ENCODE results near the gene MTR.
"Not testable (repeated sequence)": the region's sequence is repeated elsewhere in the genome, so short reads cannot be mapped to it uniquely, and the experiment has no call there.

MTR gene

DNA sequence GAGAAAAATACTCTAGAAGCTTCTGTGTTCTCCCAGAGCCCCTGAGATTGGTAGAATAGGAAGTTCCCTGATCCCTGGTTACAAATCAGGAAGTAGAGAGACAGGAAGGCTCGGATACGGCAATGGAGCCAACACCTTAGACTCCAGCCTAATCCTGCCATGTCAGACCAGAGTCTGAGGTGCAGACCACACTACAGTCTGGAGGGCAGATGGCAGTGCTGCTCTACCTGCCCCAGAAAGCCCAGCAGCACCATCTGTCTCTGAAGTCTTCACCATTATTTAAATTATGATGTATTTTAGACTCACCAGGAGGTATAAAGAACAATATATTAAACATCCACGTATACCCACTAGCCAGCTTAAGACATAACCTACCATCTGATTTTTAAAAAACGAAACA is 93.0 kb downstream of the MTR start:
- Histone ChIP-seq H3K27ac (ENCODE audit: low read length) (no peak overlapping the region), H3K4me3 (ENCODE audit: low read depth in 1 of 2, low read length in 2 of 2) (no peak overlapping the region), H3K27me3 (ENCODE audit: low read depth, low read length) (no peaks in the 10 kb centered on the region), H3K36me3 (ENCODE audit: control insufficient read depth in 1 of 2, insufficient read depth in 2 of 2, low read length in 2 of 2) (peaks cover 24 to 37% of the 10 kb centered on the region in 2 donors), H3K9me3 (ENCODE audit: control insufficient read depth in 1 of 2, low read length in 2 of 2) (no peaks in the 10 kb centered on the region), H3K4me1 (ENCODE audit: control insufficient read depth in 1 of 2, insufficient read depth in 2 of 2, low read length in 2 of 2) (peaks cover 0 to 33% of the 10 kb centered on the region in 2 donors)

DNA sequence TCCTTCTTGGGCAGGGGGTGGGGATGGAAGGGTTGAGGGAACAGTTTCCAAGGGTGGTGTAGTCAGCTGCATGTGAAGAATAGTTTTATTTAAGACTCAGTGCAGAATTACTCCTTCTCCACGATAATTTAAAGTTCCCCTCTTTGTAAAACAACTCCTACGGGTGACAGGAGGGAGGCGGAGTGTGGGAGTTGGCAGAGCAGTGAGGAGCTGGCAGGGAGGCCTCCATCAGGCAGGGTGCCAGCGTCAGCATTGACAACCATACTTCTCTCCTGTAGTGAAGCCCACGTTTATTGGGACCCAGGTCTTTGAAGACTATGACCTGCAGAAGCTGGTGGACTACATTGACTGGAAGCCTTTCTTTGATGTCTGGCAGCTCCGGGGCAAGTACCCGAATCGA is 93.8 kb downstream of the MTR start:
- Histone ChIP-seq H3K27ac (ENCODE audit: low read length) (no peak overlapping the region), H3K4me3 (ENCODE audit: low read depth in 1 of 2, low read length in 2 of 2) (no peak overlapping the region), H3K36me3 (ENCODE audit: control insufficient read depth in 1 of 2, insufficient read depth in 2 of 2, low read length in 2 of 2) (peaks cover 24 to 33% of the 10 kb centered on the region in 2 donors), H3K27me3 (ENCODE audit: low read depth, low read length) (no peaks in the 10 kb centered on the region), H3K4me1 (ENCODE audit: control insufficient read depth in 1 of 2, insufficient read depth in 2 of 2, low read length in 2 of 2) (peaks cover 0 to 37% of the 10 kb centered on the region in 2 donors), H3K9me3 (ENCODE audit: control insufficient read depth in 1 of 2, low read length in 2 of 2) (no peaks in the 10 kb centered on the region)

DNA sequence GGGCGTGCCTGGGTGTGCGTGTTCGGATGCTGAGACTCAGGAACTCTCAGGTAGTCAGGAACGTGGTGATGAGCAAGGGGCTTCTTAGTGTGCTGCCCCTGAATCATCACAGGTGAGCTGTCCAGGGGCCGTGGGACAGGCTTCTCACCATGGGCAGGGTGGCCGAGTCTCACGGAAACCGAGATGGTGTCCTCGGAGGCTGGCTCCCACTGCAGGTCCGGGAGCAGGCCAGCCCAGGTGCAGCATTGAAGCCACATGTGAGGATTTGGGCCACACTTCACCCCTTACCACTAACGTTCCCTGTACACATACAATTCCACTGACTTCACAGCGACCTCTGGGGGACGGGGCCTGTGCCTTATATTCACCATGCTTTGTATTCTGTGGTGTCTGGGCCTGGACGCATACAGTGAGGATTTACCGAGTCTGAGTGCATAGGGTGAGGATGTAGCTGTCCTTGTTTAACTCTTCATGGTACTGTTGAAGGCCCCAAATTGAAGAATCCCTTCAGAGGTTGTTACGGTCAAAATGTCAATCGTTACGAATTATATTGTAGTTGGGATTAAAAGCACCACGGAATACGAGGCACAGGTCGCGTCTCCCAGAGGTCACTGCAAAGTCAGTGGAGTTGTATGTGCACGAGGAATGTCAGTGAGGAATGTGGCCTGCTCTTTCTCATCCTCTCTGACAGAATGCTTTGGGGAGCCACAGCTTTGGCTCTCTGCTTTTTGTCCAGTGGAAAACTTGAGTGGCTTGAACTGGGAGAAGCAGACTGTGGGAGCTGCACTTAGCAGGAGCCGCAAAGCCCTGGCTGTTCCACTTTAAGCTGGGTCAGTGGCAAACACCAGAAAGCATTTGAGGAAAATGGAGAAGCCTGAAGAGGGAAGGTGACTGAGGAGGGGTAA is 95.3 kb downstream of the MTR start:
- H3K27ac ChIP-seq (ENCODE audit: low read length), result peak overlapping the region; percentile 28
- H3K4me3 ChIP-seq (ENCODE audit: low read depth in 1 of 2, low read length in 2 of 2), result no peak overlapping the region
- H3K4me1 ChIP-seq (ENCODE audit: control insufficient read depth in 1 of 2, insufficient read depth in 2 of 2, low read length in 2 of 2), result peaks cover 0 to 43% of the 10 kb centered on the region in 2 donors
- H3K36me3 ChIP-seq (ENCODE audit: control insufficient read depth in 1 of 2, insufficient read depth in 2 of 2, low read length in 2 of 2), result peaks cover 34 to 45% of the 10 kb centered on the region in 2 donors
- no peaks in the 10 kb centered on the region for H3K9me3 ChIP-seq (ENCODE audit: control insufficient read depth in 1 of 2, low read length in 2 of 2)
- no peaks in the 10 kb centered on the region for H3K27me3 ChIP-seq (ENCODE audit: low read depth, low read length)

DNA sequence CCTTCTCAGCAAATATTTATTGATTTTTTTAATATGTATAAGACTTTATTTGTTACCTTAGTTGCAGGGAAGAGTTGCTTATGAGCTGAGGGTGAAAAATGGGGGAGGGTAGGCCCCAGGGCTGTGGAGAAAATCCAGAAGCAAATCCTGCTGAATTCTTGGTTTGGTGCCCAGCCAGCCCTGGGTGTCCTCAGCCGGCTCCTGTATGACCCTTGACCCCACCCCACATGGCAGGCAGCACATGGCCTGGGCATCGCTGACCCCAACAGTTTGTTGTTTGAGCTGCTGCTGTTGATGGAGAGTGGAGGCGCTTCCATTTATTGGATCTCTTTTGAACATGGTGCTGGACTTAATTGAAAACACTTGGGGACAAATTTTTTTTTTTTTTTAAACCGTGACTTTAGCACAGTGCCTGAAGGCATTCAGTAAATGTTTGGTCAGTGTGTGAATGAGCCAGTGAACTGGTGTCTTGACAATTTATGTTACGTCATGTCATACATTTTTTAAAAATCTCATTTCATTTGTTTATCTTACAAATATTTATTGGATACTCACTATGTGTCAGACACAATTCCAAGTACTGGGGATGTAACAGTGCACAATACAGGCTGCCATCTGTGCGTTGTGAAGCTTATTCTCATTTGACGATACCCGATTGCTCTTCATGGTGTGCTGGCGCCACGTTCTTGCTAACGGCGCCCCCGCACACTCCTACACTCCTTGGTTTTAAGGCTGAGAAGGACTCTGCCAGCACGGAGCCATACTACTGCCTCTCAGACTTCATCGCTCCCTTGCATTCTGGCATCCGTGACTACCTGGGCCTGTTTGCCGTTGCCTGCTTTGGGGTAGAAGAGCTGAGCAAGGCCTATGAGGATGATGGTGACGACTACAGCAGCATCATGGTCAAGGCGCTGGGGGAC is 98.8 kb downstream of the MTR start:
- Histone ChIP-seq H3K36me3 (ENCODE audit: control insufficient read depth in 1 of 2, insufficient read depth in 2 of 2, low read length in 2 of 2) (peaks cover 45 to 53% of the 10 kb centered on the region in 2 donors), H3K9me3 (ENCODE audit: control insufficient read depth in 1 of 2, low read length in 2 of 2) (no peaks in the 10 kb centered on the region), H3K27me3 (ENCODE audit: low read depth, low read length) (no peaks in the 10 kb centered on the region), H3K4me1 (ENCODE audit: control insufficient read depth in 1 of 2, insufficient read depth in 2 of 2, low read length in 2 of 2) (peaks cover 0 to 34% of the 10 kb centered on the region in 2 donors), H3K27ac (ENCODE audit: low read length) (no peak overlapping the region), H3K4me3 (ENCODE audit: low read depth in 1 of 2, low read length in 2 of 2) (no peak overlapping the region)

DNA sequence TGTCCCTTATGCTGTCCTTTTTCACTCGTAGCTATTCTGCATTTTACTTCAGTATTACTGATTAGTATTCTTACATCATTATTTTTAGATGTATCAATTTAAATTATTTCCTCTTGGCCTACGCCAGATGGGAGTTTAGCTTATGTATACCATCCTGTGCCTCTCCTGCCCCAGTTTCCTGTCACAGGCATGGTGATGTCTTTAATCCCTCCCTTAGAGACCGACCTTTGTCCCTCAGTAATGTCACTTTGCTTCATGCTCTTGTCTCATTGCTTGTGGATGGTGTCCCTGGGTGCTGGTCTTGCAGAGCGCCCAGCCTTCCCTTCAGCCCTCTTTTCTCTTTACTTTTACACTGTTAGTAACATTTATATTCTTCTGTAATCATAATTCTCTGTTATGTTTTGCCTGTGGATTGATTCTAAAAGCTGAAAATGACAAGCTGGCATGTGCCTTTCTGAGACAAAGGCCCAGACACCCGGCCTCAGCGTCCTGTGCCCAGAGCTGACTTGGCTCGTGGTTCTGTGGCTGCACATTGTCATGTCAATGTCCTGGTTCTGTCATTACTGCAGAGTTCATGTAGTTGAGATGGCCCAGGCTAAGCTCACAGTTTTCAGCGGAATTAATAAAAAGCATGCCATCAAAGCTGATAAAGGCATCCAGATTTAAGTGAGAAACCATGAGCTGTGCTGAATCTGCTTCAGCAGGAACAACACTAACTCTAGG is 100.7 kb downstream of the MTR start:
- Histone ChIP-seq H3K27me3 (ENCODE audit: low read depth, low read length) (no peaks in the 10 kb centered on the region), H3K4me3 (ENCODE audit: low read depth in 1 of 2, low read length in 2 of 2) (no peak overlapping the region), H3K27ac (ENCODE audit: low read length) (no peak overlapping the region), H3K4me1 (ENCODE audit: control insufficient read depth in 1 of 2, insufficient read depth in 2 of 2, low read length in 2 of 2) (peaks cover 0 to 25% of the 10 kb centered on the region in 2 donors), H3K36me3 (ENCODE audit: control insufficient read depth in 1 of 2, insufficient read depth in 2 of 2, low read length in 2 of 2) (peaks cover 54 to 57% of the 10 kb centered on the region in 2 donors), H3K9me3 (ENCODE audit: control insufficient read depth in 1 of 2, low read length in 2 of 2) (no peaks in the 10 kb centered on the region)

DNA sequence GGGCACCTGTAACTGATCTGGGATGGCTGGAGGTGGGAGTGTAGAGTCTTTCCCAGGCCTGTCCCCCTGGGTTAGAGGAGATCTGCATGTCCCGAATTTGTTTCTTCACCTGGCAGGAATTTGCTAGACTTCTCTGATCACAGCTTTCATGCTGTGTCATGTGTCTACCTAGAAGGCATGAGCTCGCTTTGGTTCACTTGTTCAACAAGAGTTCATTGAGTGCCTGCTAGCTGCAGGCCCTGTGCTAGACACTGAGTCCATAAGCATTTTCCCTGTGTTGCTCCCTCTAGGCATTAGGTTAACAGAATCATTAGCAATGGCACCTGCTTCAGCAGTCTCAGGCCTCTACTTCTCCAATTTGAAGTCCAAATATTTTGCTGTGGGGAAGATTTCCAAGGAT is 101.6 kb downstream of the MTR start:
- H3K27me3 ChIP-seq (ENCODE audit: low read depth, low read length), result no peaks in the 10 kb centered on the region
- H3K4me1 ChIP-seq (ENCODE audit: control insufficient read depth in 1 of 2, insufficient read depth in 2 of 2, low read length in 2 of 2), result peaks cover 0 to 16% of the 10 kb centered on the region in 2 donors
- H3K36me3 ChIP-seq (ENCODE audit: control insufficient read depth in 1 of 2, insufficient read depth in 2 of 2, low read length in 2 of 2), result peaks cover 48 to 58% of the 10 kb centered on the region in 2 donors
- no peaks in the 10 kb centered on the region for H3K9me3 ChIP-seq (ENCODE audit: control insufficient read depth in 1 of 2, low read length in 2 of 2)
- H3K27ac ChIP-seq (ENCODE audit: low read length), result no peak overlapping the region
- no peak overlapping the region for H3K4me3 ChIP-seq (ENCODE audit: low read depth in 1 of 2, low read length in 2 of 2)

DNA sequence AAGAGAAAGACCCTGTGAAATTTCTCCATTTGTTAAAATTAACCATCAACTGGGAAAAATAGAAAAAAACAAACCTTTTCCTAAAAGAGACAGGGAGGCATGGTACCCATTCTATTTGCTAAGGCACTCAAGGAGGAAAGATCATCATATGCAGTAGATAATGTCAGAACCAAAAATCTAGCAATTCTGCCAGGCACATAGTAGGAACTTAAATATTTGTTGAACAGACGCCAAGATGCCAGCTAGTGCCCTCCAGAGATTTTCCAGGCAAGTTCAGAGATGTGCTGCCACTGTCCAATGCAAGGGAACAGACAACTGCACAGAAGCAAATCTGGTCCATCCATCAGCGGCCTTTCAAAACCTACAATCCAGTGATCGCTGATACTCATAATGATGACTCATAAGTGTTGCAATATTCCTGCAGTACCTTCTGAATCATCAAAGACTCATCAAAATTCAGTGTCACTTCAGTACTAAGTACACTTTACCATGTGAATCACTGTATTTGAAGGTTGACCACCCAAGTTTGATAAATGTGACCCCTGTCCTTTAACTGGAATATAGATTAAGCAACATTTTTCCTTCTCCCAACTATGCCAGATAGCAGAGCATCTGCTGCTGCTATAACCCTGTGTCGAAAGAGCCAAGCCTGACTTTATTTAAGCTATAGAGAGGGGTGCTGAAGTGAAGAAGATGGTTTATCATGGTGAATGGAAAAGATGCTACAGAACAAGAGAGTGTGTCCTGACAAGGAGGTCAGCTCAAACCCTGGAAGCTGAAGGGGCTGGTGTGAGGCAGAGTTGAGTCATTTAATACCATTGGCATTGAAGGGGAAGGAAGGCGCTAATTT is 110.0 kb downstream of the MTR start:
- Histone ChIP-seq H3K9me3 (ENCODE audit: control insufficient read depth in 1 of 2, low read length in 2 of 2) (no peaks in the 10 kb centered on the region), H3K4me1 (ENCODE audit: control insufficient read depth in 1 of 2, insufficient read depth in 2 of 2, low read length in 2 of 2) (peaks cover 0 to 9% of the 10 kb centered on the region in 2 donors), H3K4me3 (ENCODE audit: low read depth in 1 of 2, low read length in 2 of 2) (no peak overlapping the region), H3K27ac (ENCODE audit: low read length) (no peak overlapping the region), H3K27me3 (ENCODE audit: low read depth, low read length) (no peaks in the 10 kb centered on the region), H3K36me3 (ENCODE audit: control insufficient read depth in 1 of 2, insufficient read depth in 2 of 2, low read length in 2 of 2) (peaks cover 0 to 16% of the 10 kb centered on the region in 2 donors)

DNA sequence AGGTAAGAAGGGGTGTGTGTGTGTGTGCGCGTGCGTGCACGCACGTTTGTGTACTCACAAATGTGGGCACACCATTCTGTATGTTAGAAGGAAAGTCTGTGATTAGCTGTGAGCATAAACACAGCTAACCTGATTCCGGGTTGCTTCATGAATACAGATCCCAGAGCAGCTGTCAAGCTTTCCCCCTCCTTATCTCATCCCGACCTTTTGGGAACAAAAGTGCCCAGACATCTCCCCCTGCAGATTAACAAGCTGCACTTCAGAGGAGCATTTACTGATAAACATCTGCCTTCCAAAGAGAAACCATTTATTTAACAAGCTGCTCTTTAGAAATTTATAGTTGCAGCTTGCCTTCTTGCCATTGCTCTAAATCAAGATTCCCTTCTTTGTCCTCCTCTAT is 112.1 kb downstream of the MTR start:
- H3K4me1 ChIP-seq (ENCODE audit: control insufficient read depth in 1 of 2, insufficient read depth in 2 of 2, low read length in 2 of 2), result peaks cover 0 to 9% of the 10 kb centered on the region in 2 donors
- no peak overlapping the region for H3K4me3 ChIP-seq (ENCODE audit: low read depth in 1 of 2, low read length in 2 of 2)
- H3K36me3 ChIP-seq (ENCODE audit: control insufficient read depth in 1 of 2, insufficient read depth in 2 of 2, low read length in 2 of 2), result no peaks in the 10 kb centered on the region
- H3K27ac ChIP-seq (ENCODE audit: low read length), result no peak overlapping the region
- no peaks in the 10 kb centered on the region for H3K9me3 ChIP-seq (ENCODE audit: control insufficient read depth in 1 of 2, low read length in 2 of 2)
- no peaks in the 10 kb centered on the region for H3K27me3 ChIP-seq (ENCODE audit: low read depth, low read length)

DNA sequence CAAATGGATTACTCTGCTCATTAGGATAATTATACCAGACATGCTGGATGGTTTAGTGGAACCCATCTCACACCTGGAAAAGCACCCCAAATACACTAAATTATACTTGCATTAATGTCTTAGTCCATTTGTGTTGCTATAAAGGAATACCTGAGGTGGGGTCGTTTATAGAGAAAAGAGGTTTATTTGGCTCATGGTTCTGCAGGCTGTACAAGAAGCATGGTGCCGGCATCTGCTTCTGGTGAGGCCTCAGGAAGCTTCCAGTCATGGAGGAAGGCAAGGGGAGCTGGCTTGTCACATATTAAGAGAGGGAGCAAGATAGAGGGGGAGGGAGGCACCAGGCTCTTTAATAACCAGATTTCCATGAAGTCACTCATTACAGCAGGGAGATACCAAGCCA is 113.6 kb downstream of the MTR start:
- no peaks in the 10 kb centered on the region for H3K36me3 ChIP-seq (ENCODE audit: control insufficient read depth in 1 of 2, insufficient read depth in 2 of 2, low read length in 2 of 2)
- no peaks in the 10 kb centered on the region for H3K9me3 ChIP-seq (ENCODE audit: control insufficient read depth in 1 of 2, low read length in 2 of 2)
- H3K27me3 ChIP-seq (ENCODE audit: low read depth, low read length), result no peaks in the 10 kb centered on the region
- no peak overlapping the region for H3K27ac ChIP-seq (ENCODE audit: low read length)
- peaks cover 0 to 9% of the 10 kb centered on the region in 2 donors for H3K4me1 ChIP-seq (ENCODE audit: control insufficient read depth in 1 of 2, insufficient read depth in 2 of 2, low read length in 2 of 2)
- no peak overlapping the region for H3K4me3 ChIP-seq (ENCODE audit: low read depth in 1 of 2, low read length in 2 of 2)

DNA sequence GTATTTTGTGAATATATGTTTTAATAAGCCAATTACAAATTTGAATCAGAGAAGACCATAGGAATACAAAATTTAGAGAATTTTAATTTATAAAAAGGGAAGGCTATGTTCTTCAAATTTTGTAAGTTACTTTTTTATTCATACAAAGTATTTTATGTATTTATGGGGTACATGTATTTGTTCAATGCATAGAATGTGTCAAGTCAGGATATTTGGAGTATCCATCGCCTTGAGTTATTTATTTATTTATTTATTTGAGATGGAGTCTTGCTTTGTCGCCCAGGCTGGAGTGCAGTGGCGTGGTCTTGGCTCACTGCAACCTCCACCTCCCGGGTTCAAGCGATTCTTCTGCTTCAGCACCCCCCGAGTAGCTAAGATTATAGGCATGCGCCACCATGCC is 116.0 kb downstream of the MTR start:
- not testable (repeated sequence) for H3K27me3 ChIP-seq (ENCODE audit: low read depth, low read length); H3K9me3 ChIP-seq (ENCODE audit: control insufficient read depth in 1 of 2, low read length in 2 of 2); H3K36me3 ChIP-seq (ENCODE audit: control insufficient read depth in 1 of 2, insufficient read depth in 2 of 2, low read length in 2 of 2); H3K27ac ChIP-seq (ENCODE audit: low read length); H3K4me3 ChIP-seq (ENCODE audit: low read depth in 1 of 2, low read length in 2 of 2); H3K4me1 ChIP-seq (ENCODE audit: control insufficient read depth in 1 of 2, insufficient read depth in 2 of 2, low read length in 2 of 2)

All from muscle layer of duodenum (tissue), 2 donors.